Measurements from ENCODE around the gene PCBP3. TPM values are rescaled to one million over a fixed set of nuclear protein-coding genes. Genes with fewer than 3 reads are reported as not detected.
"Not testable (repeated sequence)": the region's sequence is repeated elsewhere in the genome, so short reads cannot be mapped to it uniquely, and the experiment has no call there.

PCBP3 gene
- total RNA-seq, 2 experiments from 2014 or later = 1.9 to 2.2 TPM

GRCh38 chr21:45894906-45895777 is 251.6 kb downstream of the PCBP3 start:
- H3K27me3 Mint-ChIP-seq = peaks cover 8% of the 10 kb centered on the region
- POLR2A ChIA-PET = interaction anchor here (1.2 kb wide), 1 partner anchor 544 kb away, joined by 3 read pairs; no protein-coding TSS in a partner anchor
- no peak overlapping the region for H3K27ac Mint-ChIP-seq
- ATAC-seq (no peak), DNase-seq (no peak)
- TF ChIP-seq, protein P1, sequence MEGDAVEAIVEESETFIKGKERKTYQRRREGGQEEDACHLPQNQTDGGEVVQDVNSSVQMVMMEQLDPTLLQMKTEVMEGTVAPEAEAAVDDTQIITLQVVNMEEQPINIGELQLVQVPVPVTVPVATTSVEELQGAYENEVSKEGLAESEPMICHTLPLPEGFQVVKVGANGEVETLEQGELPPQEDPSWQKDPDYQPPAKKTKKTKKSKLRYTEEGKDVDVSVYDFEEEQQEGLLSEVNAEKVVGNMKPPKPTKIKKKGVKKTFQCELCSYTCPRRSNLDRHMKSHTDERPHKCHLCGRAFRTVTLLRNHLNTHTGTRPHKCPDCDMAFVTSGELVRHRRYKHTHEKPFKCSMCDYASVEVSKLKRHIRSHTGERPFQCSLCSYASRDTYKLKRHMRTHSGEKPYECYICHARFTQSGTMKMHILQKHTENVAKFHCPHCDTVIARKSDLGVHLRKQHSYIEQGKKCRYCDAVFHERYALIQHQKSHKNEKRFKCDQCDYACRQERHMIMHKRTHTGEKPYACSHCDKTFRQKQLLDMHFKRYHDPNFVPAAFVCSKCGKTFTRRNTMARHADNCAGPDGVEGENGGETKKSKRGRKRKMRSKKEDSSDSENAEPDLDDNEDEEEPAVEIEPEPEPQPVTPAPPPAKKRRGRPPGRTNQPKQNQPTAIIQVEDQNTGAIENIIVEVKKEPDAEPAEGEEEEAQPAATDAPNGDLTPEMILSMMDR (IDR thresholded peaks at IDR 0.05) = no peak
- no peak overlapping the region for H3K4me3 Mint-ChIP-seq
- peaks cover 29% of the 10 kb centered on the region for H3K4me1 Mint-ChIP-seq (ENCODE audit: low read depth)
- no peaks in the 10 kb centered on the region for H3K9me3 Mint-ChIP-seq
- no peaks in the 10 kb centered on the region for H3K36me3 Mint-ChIP-seq (ENCODE audit: low read depth)
- intact Hi-C loops (cut with micrococcal nuclease) = no loop called here
- CTCF ChIA-PET = no interaction called here

DNA sequence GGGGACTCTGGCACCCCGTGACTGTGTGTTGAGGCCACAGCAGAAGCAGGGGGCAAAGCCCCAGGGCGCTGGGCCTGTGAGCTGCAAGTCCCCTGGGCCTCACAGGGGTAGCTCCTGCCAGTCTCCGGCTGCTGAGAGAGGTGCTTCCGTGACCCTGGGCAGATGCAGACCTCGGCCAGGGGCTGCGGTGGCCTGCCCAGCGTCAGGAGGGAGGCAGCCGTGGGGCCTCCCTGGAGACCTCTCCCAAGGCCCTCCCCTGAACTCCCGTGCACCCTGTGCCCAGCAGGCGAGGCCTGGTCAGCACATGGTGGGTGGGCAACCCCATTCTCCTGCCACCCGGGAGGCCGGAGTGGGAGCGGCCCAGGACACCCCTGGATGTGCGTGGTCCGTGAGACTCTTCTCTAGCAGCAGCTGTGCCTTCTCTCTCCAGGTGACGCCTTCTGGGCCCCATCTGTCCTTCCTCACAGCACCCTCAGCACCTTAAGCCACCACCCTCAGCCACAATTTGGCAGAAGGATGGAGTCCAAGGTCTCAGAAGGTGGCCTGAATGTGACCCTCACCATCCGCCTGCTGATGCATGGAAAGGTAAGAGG is 252.3 kb downstream of the PCBP3 start:
- no peak for ATAC-seq
- H3K9me3 Mint-ChIP-seq = no peaks in the 10 kb centered on the region
- no peaks in the 10 kb centered on the region for H3K36me3 Mint-ChIP-seq (ENCODE audit: low read depth)
- peaks cover 4% of the 10 kb centered on the region for H3K27me3 Mint-ChIP-seq
- H3K4me1 Mint-ChIP-seq (ENCODE audit: low read depth) = peaks cover 23% of the 10 kb centered on the region
- H3K27ac Mint-ChIP-seq = no peak overlapping the region
- intact Hi-C loops (cut with micrococcal nuclease) = no loop called here
- H3K4me3 Mint-ChIP-seq = no peak overlapping the region
- TF ChIP-seq, protein P1 (IDR thresholded peaks at IDR 0.05) = no peak
- DNase-seq = no peak
- CTCF ChIA-PET = no interaction called here
- POLR2A ChIA-PET = no interaction called here

DNA sequence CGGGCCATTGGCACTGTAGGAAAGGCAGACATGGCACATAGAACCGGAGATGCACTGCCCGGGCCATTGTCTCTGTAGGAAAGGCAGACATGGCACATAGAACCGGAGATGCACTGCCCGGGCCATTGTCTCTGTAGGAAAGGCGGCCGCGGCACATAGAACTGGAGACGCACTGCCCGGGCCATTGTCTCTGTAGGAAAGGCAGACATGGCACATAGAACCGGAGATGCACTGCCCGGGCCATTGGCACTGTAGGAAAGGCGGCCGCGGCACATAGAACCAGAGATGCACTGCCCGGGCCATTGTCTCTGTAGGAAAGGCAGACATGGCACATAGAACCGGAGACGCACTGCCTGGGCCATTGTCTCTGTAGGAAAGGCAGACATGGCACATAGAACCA is 252.9 kb downstream of the PCBP3 start:
- H3K4me1 Mint-ChIP-seq (ENCODE audit: low read depth) = peaks cover 19% of the 10 kb centered on the region
- CTCF ChIA-PET; intact Hi-C loops (cut with micrococcal nuclease); ATAC-seq; H3K36me3 Mint-ChIP-seq (ENCODE audit: low read depth); H3K9me3 Mint-ChIP-seq; POLR2A ChIA-PET; H3K27me3 Mint-ChIP-seq; H3K27ac Mint-ChIP-seq; DNase-seq; H3K4me3 Mint-ChIP-seq: not testable (repeated sequence)

- Mint-ChIP-seq H3K9me3 (no peaks in the 10 kb centered on the region), H3K4me1 (ENCODE audit: low read depth) (peaks cover 9% of the 10 kb centered on the region), H3K27me3 (peaks cover 2% of the 10 kb centered on the region), H3K36me3 (ENCODE audit: low read depth) (no peaks in the 10 kb centered on the region), H3K27ac (no peak overlapping the region), H3K4me3 (no peak overlapping the region)
- ATAC-seq (no peak), DNase-seq (no peak)
- ChIA-PET CTCF (no interaction called here), POLR2A (no interaction called here)
- TF ChIP-seq, protein P1 (IDR thresholded peaks at IDR 0.05) = no peak
- intact Hi-C loops (cut with micrococcal nuclease) = no loop called here
These were observed 253.9 kb downstream of the PCBP3 start for GRCh38 chr21:45897191-45898027.

GRCh38 chr21:45898028-45898350 is 254.5 kb downstream of the PCBP3 start:
- Mint-ChIP-seq H3K4me3 (no peak overlapping the region), H3K27me3 (peaks cover 2% of the 10 kb centered on the region), H3K27ac (no peak overlapping the region), H3K4me1 (ENCODE audit: low read depth) (peaks cover 5% of the 10 kb centered on the region), H3K9me3 (no peaks in the 10 kb centered on the region), H3K36me3 (ENCODE audit: low read depth) (no peaks in the 10 kb centered on the region)
- DNase-seq (no peak), ATAC-seq (no peak)
- intact Hi-C loops (cut with micrococcal nuclease) = no loop called here
- POLR2A ChIA-PET = no interaction called here
- TF ChIP-seq, protein P1 (IDR thresholded peaks at IDR 0.05) = no peak
- CTCF ChIA-PET = no interaction called here
